HFFc6 (cell line): ENCODE results near the gene CCDC192. TPM values are rescaled to one million over a fixed set of nuclear protein-coding genes. Genes with fewer than 3 reads are reported as not detected.

Experiments used
- DNase-seq: peaks from one replicate; pipeline ENCODE4 v3.0.0-alpha.2; 2018
- H3K27ac Mint-ChIP-seq: 2 replicates; pipeline ENCODE4 v1.8.0; 2020; ENCODE audit warnings: mild to moderate bottlenecking, mixed read lengths
- H3K27me3 Mint-ChIP-seq: 2 replicates; pipeline ENCODE4 v1.8.0; 2021; ENCODE audit warnings: mild to moderate bottlenecking, moderate library complexity, mixed read lengths; ENCODE audit not compliant: insufficient read depth
- H3K36me3 Mint-ChIP-seq: 2 replicates; pipeline ENCODE4 v1.8.0; 2021; ENCODE audit warnings: low read depth, mixed read lengths
- H3K4me1 Mint-ChIP-seq: 2 replicates; pipeline ENCODE4 v1.8.0; 2020; ENCODE audit warnings: low read depth, mixed read lengths
- H3K4me3 Mint-ChIP-seq: 2 replicates; pipeline ENCODE4 v1.8.0; 2020; ENCODE audit warnings: mild to moderate bottlenecking, moderate library complexity, mixed read lengths
- H3K9me3 Mint-ChIP-seq: 2 replicates; pipeline ENCODE4 v1.8.0; 2020; ENCODE audit warnings: mild to moderate bottlenecking, mixed read lengths
- total RNA-seq, 6 experiments: library from RNA; stranded (reverse); fragmentation: NEBNext Ultra II Directional; extraction: Animal tissue kit (Norgen Biotek cat#: 25700); gene quantifications; 2 replicates in 1 of 6; 3 replicates in 5 of 6; pipeline ENCODE4 v1.2.3, GENCODE V29; 2021
- TF ChIP-seq, protein P1 (sequence below): fragments of 200-600 bp; sonication (generic); IDR thresholded peaks from 2 replicates; pipeline ENCODE4 v1.5.0; 2021; ENCODE audit warnings: antibody characterized with exemption, mild to moderate bottlenecking

CCDC192 gene
- total RNA-seq, 6 experiments from 2014 or later = not detected

DNA sequence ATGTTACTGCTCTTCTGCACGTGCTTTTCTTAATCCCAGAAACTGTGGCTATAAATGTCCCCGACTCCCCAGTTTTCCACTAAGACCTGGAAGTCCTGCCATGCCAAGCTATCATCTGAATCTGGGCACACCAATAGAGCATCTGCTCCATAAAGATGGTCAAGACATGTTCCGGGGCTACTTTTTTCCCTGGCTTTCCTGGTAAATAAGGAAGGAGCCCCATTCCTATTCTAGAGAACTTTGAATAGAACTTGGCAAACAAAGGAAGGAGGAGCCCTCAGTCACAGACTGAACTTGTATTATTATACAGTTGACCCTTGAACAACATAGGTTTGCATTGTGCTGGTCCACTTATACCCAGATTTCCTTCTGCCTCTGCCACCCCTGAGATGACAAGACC lies 182.9 kb downstream of the CCDC192 start:
- no peak overlapping the region for H3K27ac Mint-ChIP-seq
- H3K36me3 Mint-ChIP-seq = no peaks in the 10 kb centered on the region
- H3K4me1 Mint-ChIP-seq = no peaks in the 10 kb centered on the region
- TF ChIP-seq, protein P1, sequence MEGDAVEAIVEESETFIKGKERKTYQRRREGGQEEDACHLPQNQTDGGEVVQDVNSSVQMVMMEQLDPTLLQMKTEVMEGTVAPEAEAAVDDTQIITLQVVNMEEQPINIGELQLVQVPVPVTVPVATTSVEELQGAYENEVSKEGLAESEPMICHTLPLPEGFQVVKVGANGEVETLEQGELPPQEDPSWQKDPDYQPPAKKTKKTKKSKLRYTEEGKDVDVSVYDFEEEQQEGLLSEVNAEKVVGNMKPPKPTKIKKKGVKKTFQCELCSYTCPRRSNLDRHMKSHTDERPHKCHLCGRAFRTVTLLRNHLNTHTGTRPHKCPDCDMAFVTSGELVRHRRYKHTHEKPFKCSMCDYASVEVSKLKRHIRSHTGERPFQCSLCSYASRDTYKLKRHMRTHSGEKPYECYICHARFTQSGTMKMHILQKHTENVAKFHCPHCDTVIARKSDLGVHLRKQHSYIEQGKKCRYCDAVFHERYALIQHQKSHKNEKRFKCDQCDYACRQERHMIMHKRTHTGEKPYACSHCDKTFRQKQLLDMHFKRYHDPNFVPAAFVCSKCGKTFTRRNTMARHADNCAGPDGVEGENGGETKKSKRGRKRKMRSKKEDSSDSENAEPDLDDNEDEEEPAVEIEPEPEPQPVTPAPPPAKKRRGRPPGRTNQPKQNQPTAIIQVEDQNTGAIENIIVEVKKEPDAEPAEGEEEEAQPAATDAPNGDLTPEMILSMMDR = no peak
- H3K9me3 Mint-ChIP-seq = no peaks in the 10 kb centered on the region
- no peak overlapping the region for H3K4me3 Mint-ChIP-seq
- no peak for DNase-seq
- peaks cover 3% of the 10 kb centered on the region; the same call in 1 of the 2 replicates for H3K27me3 Mint-ChIP-seq

DNA sequence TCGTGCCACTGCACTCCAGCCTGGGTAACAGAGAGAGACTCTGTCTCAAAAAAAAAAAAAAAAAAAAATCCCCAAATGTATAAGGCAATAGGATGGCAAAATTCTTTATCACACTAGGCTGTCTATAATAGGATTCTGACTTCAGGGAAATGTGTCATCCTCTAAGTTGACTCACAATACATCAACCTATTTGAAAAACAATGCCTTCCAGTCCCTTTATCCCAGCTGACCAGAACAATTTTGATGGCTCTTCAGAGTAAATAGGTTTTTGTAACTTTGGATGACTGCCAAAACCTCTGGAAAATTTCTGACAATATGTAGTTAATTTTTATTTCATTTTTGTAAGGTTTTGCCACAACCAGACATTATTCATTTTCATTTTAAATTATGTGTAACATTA lies 184.1 kb downstream of the CCDC192 start:
- Mint-ChIP-seq H3K36me3 (no peaks in the 10 kb centered on the region), H3K27me3 (peaks cover 3% of the 10 kb centered on the region), H3K4me3 (no peak overlapping the region), H3K9me3 (no peaks in the 10 kb centered on the region), H3K4me1 (peaks cover 11% of the 10 kb centered on the region), H3K27ac (no peak overlapping the region)
- TF ChIP-seq, protein P1 = no peak
- no peak for DNase-seq

DNA sequence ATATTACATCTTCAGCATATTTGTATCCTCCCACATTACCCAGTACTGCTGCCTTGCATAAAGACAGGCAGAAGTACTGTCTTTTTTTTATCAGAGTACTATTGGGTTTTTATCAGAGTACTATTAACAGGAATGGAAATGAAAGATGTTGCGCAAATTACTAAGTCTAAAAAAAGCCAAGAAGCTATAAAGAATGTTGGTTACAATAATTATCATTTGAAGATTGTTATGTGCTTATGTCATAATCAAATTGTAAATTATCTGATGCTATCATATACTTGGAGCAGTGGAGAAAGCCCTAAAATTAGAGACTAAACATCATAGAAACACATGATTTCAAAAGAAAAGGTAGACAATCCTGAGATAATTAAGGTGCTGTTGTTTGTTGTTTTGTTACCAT lies 188.8 kb downstream of the CCDC192 start:
- Mint-ChIP-seq H3K9me3 (no peaks in the 10 kb centered on the region), H3K36me3 (no peaks in the 10 kb centered on the region), H3K4me3 (no peak overlapping the region), H3K27ac (no peak overlapping the region), H3K27me3 (peaks cover 7% of the 10 kb centered on the region; the same call in 1 of the 2 replicates), H3K4me1 (peaks cover 18% of the 10 kb centered on the region)
- TF ChIP-seq, protein P1 = no peak
- DNase-seq = no peak

DNA sequence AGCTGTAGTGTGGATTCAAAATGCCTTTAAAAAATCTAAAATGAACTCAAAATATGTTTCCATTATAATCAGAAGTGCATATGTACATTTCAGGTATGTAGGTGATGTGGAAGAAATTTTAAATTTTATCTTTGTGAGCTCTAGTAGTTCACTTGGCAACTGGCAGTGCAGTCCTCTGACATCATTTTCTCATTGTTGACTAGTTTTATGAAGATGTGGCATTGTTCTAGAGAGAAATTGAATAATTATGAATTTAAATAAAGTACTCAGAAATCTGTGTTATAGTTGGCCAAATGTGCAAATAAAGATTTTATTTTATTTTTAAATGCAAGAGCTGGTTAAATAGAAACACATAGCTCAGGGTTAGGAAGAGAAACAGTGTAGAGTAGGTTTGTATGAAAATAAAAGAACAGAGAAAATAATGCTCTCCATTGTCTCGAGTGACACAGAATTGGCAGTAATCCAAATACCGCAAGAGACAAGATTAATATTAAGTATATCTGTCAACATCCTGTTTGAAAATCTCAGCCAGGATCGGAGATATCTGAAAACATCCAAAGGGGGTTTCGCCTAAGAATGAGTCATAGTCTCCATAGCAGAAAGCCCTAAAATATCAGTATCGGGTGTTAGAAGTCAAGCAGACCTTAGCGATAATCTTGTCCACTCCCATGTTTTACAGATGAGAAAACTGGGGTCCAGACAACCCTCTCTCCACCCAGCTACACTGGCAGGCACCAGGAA lies 189.4 kb downstream of the CCDC192 start:
- Mint-ChIP-seq H3K4me1 (peaks cover 18% of the 10 kb centered on the region), H3K36me3 (no peaks in the 10 kb centered on the region), H3K27ac (no peak overlapping the region), H3K27me3 (peaks cover 7% of the 10 kb centered on the region; the same call in 1 of the 2 replicates), H3K4me3 (no peak overlapping the region), H3K9me3 (no peaks in the 10 kb centered on the region)
- TF ChIP-seq, protein P1 = no peak
- DNase-seq = no peak

DNA sequence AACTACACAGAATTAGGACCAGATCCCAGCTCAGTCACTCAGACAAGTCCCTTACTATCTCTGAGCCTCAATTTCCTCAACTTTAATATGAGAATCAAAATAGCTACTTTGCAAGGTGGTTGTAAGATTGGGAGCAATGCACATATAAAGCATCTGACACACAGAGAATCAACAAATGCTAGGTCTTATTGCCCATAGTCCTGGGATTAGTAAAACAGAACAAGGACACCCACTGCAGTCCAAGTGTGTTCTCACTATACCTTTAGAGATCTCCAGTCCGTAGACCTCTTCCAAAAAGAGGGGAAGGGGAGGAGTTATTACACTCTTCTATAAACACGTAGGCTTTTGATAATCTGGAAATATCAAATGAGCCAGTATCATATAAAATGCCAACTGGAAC lies 190.0 kb downstream of the CCDC192 start:
- peaks cover 7% of the 10 kb centered on the region; the same call in 1 of the 2 replicates for H3K27me3 Mint-ChIP-seq
- TF ChIP-seq, protein P1 = no peak
- H3K36me3 Mint-ChIP-seq = no peaks in the 10 kb centered on the region
- no peaks in the 10 kb centered on the region for H3K9me3 Mint-ChIP-seq
- no peak overlapping the region for H3K4me3 Mint-ChIP-seq
- no peak for DNase-seq
- no peak overlapping the region for H3K27ac Mint-ChIP-seq
- peaks cover 18% of the 10 kb centered on the region for H3K4me1 Mint-ChIP-seq
